AG04449 (cell line): ENCODE results near the gene SLC66A1.

ENCODE experiments used
- CTCF ChIA-PET: fragments of 350-600 bp; formaldehyde crosslinking; extraction: SDS; loops from one replicate; lab custom pipeline; 2021; ENCODE audit warnings: antibody characterized with exemption; lab: Yijun Ruan, JAX
- POLR2A ChIA-PET: fragments of 400-600, 350-600 bp; formaldehyde crosslinking; extraction: SDS; loops from one replicate; lab custom pipeline; 2020; ENCODE audit warnings: antibody characterized with exemption, inconsistent platforms; lab: Yijun Ruan, JAX
- DNase-seq: peaks from one replicate; pipeline ENCODE4 v3.0.0-alpha.2; 2010; ENCODE audit warnings: low read depth, low spot score
- H3K4me3 ChIP-seq: 2 replicates; pipeline ENCODE4 v1.5.1; 2011; ENCODE audit warnings: low read depth, mild to moderate bottlenecking, control low read depth, low read length
- CTCF ChIP-seq: IDR thresholded peaks from one replicate; pipeline ENCODE4 v1.5.1; 2011; ENCODE audit warnings: mild to moderate bottlenecking, moderate library complexity, low read length, control low read depth, inconsistent platforms; ENCODE audit not compliant: insufficient read depth; ENCODE audit errors: missing control alignments

SLC66A1 gene

GRCh38 chr1:19325368-19325957 lies 13.3 kb downstream of the SLC66A1 start:
- no peak overlapping the region for H3K4me3 ChIP-seq
- TF ChIP-seq CTCF: no peak
- POLR2A ChIA-PET: interaction anchor here (0.6 kb wide), 1 partner anchor 291 kb away, joined by 3 read pairs; no protein-coding TSS in a partner anchor
- no peak for DNase-seq
- CTCF ChIA-PET: interaction anchor here (1.0 to 1.2 kb wide), 2 partner anchors 19 to 329 kb away, joined by 3 to 5 read pairs; no protein-coding TSS in a partner anchor

- TF ChIP-seq CTCF: no peak
- ChIA-PET POLR2A (interaction anchor here (0.6 kb wide), 1 partner anchor 291 kb away, joined by 3 read pairs; no protein-coding TSS in a partner anchor), CTCF (interaction anchor here (1.0 to 1.2 kb wide), 2 partner anchors 18 to 328 kb away, joined by 3 to 5 read pairs; no protein-coding TSS in a partner anchor)
- DNase-seq: no peak
- H3K4me3 ChIP-seq: no peak overlapping the region
These were observed 14.0 kb downstream of the SLC66A1 start for GRCh38 chr1:19325958-19326747.

DNA sequence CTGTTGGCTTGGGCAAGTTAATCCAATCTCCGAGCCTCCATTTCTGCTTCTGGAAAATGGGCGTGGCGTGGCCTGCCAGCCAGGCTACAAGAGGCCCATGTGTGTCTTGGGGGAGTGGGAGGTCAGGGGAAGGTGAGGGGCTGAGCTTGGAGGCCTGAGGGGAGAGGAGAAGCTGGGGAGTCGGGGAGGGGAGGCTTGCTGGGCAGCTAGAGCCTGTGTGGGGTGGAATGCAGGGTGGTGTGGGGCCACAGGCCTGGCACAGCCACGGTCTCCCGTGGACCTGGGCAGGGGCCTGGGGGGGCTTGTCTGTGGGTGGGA lies 14.6 kb downstream of the SLC66A1 start:
- ChIA-PET POLR2A (no interaction called here), CTCF (interaction anchor here (2.1 kb wide), 1 partner anchor 15 kb away, joined by 7 read pairs; no protein-coding TSS in a partner anchor)
- DNase-seq: no peak
- no peak for TF ChIP-seq CTCF
- no peak overlapping the region for H3K4me3 ChIP-seq

GRCh38 chr1:19327301-19327700 lies 15.2 kb downstream of the SLC66A1 start:
- no peak overlapping the region for H3K4me3 ChIP-seq
- TF ChIP-seq CTCF: no peak
- ChIA-PET POLR2A (no interaction called here), CTCF (interaction anchor here (2.1 kb wide), 1 partner anchor 14 kb away, joined by 7 read pairs; no protein-coding TSS in a partner anchor)
- DNase-seq: no peak

DNA sequence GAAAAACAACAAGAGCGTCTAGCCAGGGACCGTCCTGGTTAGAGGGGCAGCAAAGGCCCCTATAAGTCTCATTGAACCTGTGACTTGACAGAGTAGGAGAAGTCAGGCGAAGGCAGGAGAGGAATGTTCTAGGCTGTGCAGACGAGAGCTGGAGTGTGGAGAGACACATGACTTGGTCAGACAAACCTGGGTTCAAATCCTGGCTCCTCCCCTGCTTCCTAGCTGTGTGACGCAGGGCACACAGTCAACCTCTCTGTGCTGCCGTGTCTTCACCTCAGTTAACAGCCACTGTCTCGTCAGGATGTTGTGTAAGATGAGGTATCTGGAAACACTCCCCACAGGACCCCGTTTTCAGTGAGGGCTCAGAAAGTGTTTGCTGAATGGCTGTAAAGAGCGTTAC lies 15.6 kb downstream of the SLC66A1 start:
- CTCF ChIA-PET: interaction anchor here (1.4 to 2.1 kb wide), 2 partner anchors 14 to 333 kb away, joined by 5 to 7 read pairs; no protein-coding TSS in a partner anchor
- POLR2A ChIA-PET: no interaction called here
- H3K4me3 ChIP-seq: no peak overlapping the region
- no peak for TF ChIP-seq CTCF
- no peak for DNase-seq

DNA sequence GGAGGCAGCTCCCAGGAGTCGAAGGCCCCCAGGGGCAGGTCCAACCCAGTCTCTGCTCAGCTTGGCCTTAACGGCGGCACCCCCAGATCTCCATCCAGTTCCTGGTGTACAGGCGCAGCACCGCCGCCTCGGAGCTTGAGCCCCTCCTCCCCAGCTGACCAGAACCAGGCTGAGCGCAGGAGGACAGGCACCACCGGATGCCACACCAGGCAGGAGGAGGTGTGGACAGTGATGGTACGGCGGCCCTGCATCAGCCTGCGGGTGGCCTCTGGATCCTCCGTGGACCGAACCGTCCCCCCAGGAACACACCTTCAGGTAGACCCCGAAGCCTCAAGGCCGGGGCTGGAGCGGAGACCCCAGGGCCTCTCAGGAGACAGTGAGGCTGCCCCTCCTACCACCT lies 16.4 kb downstream of the SLC66A1 start:
- no peak for DNase-seq
- no peak overlapping the region for H3K4me3 ChIP-seq
- no peak for TF ChIP-seq CTCF
- ChIA-PET POLR2A (no interaction called here), CTCF (interaction anchor here (1.4 to 2.1 kb wide), 2 partner anchors 13 to 332 kb away, joined by 5 to 7 read pairs; no protein-coding TSS in a partner anchor)
